GM23338 (cell line): ENCODE results near the gene KMT2C. TPM values are rescaled to one million over a fixed set of nuclear protein-coding genes. Genes with fewer than 3 reads are reported as not detected.

Experiments
- ATAC-seq: fragments of 200-7000 bp; cut with Tn5 transposase; 3 replicates; pipeline ENCODE4 v1.9.1; 2020
- DNase-seq: peaks from one replicate; pipeline ENCODE4 v3.0.0-alpha.2; 2015; ENCODE audit warnings: low spot score
- H2AFZ ChIP-seq: fragments of 200-600 bp; sonication (generic); 2 replicates; pipeline ENCODE4 v1.8.0; 2016; ENCODE audit warnings: antibody characterized with exemption, mild to moderate bottlenecking, moderate library complexity
- H3F3A ChIP-seq: fragments of 200-600 bp; sonication (generic); replicated peaks from 2 replicates; pipeline ENCODE4 v1.8.0; 2017; ENCODE audit warnings: antibody characterized with exemption, mixed run types, low read depth
- H3K27ac ChIP-seq: fragments of 200-600 bp; sonication (generic); 2 replicates; pipeline ENCODE4 v1.6.1; 2016; ENCODE audit warnings: low read depth
- H3K27me3 ChIP-seq: fragments of 200-600 bp; sonication (generic); 2 replicates; pipeline ENCODE4 v1.8.0; 2016; ENCODE audit warnings: mild to moderate bottlenecking, mixed run types, moderate library complexity; ENCODE audit not compliant: insufficient read depth
- H3K36me3 ChIP-seq: fragments of 200-600 bp; sonication (generic); 2 replicates; pipeline ENCODE4 v1.8.0; 2016; ENCODE audit warnings: mild to moderate bottlenecking; ENCODE audit not compliant: insufficient read depth
- H3K4me1 ChIP-seq: fragments of 200-600 bp; sonication (generic); 2 replicates; pipeline ENCODE4 v1.8.0; 2016; ENCODE audit warnings: mild to moderate bottlenecking, moderate library complexity; ENCODE audit not compliant: insufficient read depth
- H3K4me2 ChIP-seq: fragments of 200-600 bp; sonication (generic); 2 replicates; pipeline ENCODE4 v1.7.1; 2017; ENCODE audit warnings: mixed run types
- H3K4me3 ChIP-seq: fragments of 200-600 bp; sonication (generic); 2 replicates; pipeline ENCODE4 v1.6.1; 2016; ENCODE audit warnings: mixed run types
- H3K79me2 ChIP-seq: fragments of 200-600 bp; sonication (generic); replicated peaks from 2 replicates; pipeline ENCODE4 v1.8.0; 2017; ENCODE audit warnings: mild to moderate bottlenecking; ENCODE audit not compliant: insufficient read depth
- H3K9me2 ChIP-seq: fragments of 200-600 bp; sonication (generic); 2 replicates; pipeline ENCODE4 v1.8.0; 2017; ENCODE audit not compliant: insufficient read depth
- H4K20me1 ChIP-seq: fragments of 200-600 bp; sonication (generic); replicated peaks from 2 replicates; pipeline ENCODE4 v1.8.0; 2017; ENCODE audit warnings: mild to moderate bottlenecking; ENCODE audit not compliant: insufficient read depth
- H3K27ac Mint-ChIP-seq: 2 replicates; pipeline ENCODE4 v1.8.0; 2020; ENCODE audit warnings: inconsistent platforms, mild to moderate bottlenecking, moderate library complexity, mixed read lengths
- H3K27me3 Mint-ChIP-seq: 3 replicates; pipeline ENCODE4 v1.8.0; 2022; ENCODE audit warnings: low read depth, mild to moderate bottlenecking, moderate library complexity, mixed read lengths, inconsistent platforms; ENCODE audit not compliant: insufficient read depth, poor library complexity
- H3K36me3 Mint-ChIP-seq: 3 replicates; pipeline ENCODE4 v1.8.0; 2021; ENCODE audit warnings: low read depth, mild to moderate bottlenecking, inconsistent platforms, moderate library complexity, mixed read lengths
- H3K4me1 Mint-ChIP-seq: 3 replicates; pipeline ENCODE4 v1.8.0; 2020; ENCODE audit warnings: mild to moderate bottlenecking, inconsistent platforms, mixed read lengths
- H3K4me3 Mint-ChIP-seq: 3 replicates; pipeline ENCODE4 v1.8.0; 2021; ENCODE audit warnings: moderate library complexity, mild to moderate bottlenecking, inconsistent platforms, mixed read lengths
- H3K9me3 Mint-ChIP-seq: 3 replicates; pipeline ENCODE4 v1.8.0; 2020; ENCODE audit warnings: moderate library complexity, mild to moderate bottlenecking, inconsistent platforms, mixed read lengths
- CREB1 ChIP-seq: fragments of 250-450 bp; sonication (Bioruptor Pico); IDR thresholded peaks from 2 replicates; pipeline ENCODE4 v1.5.0; 2020; ENCODE audit warnings: low read depth, mild to moderate bottlenecking, moderate library complexity
- EZH2 ChIP-seq: fragments of 200-600 bp; sonication (generic); IDR thresholded peaks from one replicate; pipeline ENCODE4 v1.8.0; 2017; ENCODE audit warnings: antibody characterized with exemption, mild to moderate bottlenecking, low read depth; ENCODE audit not compliant: unreplicated experiment
- EZH2phosphoT487 ChIP-seq: fragments of 200-600 bp; sonication (generic); IDR thresholded peaks from one replicate; pipeline ENCODE4 v1.8.1; 2018; ENCODE audit warnings: antibody characterized with exemption; ENCODE audit not compliant: unreplicated experiment
- JUNB ChIP-seq: IDR thresholded peaks from one replicate; pipeline ENCODE4 v1.6.1; 2016; ENCODE audit warnings: antibody characterized with exemption; ENCODE audit not compliant: unreplicated experiment
- STAT1 ChIP-seq: IDR thresholded peaks from one replicate; pipeline ENCODE4 v1.6.1; 2016; ENCODE audit warnings: antibody characterized with exemption; ENCODE audit not compliant: unreplicated experiment
- ZNF114 ChIP-seq: fragments of 250-450 bp; sonication (Bioruptor Pico); IDR thresholded peaks from 2 replicates; pipeline ENCODE4 v1.5.0; 2020; ENCODE audit warnings: mild to moderate bottlenecking, moderate library complexity
- ZNF331 ChIP-seq: fragments of 250-450 bp; sonication (Bioruptor Pico); IDR thresholded peaks from 2 replicates; pipeline ENCODE4 v1.5.0; 2020; ENCODE audit warnings: low read depth, mild to moderate bottlenecking, moderate library complexity
- polyA plus RNA-seq: library from polyadenylated mRNA; unstranded; fragments of >200 nt; fragmentation: Nextera tagmentation; extraction: Ambion mirVana; gene quantifications from 2 replicates; pipeline ENCODE4 v1.2.1, GENCODE V29; 2016
- total RNA-seq: library from RNA; depleted of rRNA; stranded (reverse); fragments of >200 nt; shearing (Covaris generic); gene quantifications from 2 replicates; pipeline ENCODE4 v1.2.3, GENCODE V29; 2014
- TF ChIP-seq, protein P1 (sequence below): IDR thresholded peaks from 2 replicates; pipeline ENCODE4 v1.6.1; 2016; ENCODE audit warnings: antibody characterized with exemption
- TF ChIP-seq, protein P2 (sequence below), 2 experiments: fragments of 200-600 bp in 1 of 2; sonication (generic) in 1 of 2; conservative IDR thresholded peaks; 2 replicates each; pipeline versions ENCODE4 v1.5.1 to v1.6.1; 2016 to 2017; ENCODE audit warnings: antibody characterized with exemption in 2 of 2, low read depth in 2 of 2, mild to moderate bottlenecking in 2 of 2, moderate library complexity in 1 of 2
- TF ChIP-seq, protein P3 (sequence below): fragments of 250-450 bp; sonication (Bioruptor Pico); IDR thresholded peaks from 2 replicates; pipeline ENCODE4 v1.5.0; 2020; ENCODE audit warnings: mild to moderate bottlenecking, moderate library complexity
- TF ChIP-seq, protein P4 (sequence below): IDR thresholded peaks from one replicate; pipeline ENCODE4 v1.6.1; 2018; ENCODE audit warnings: antibody characterized with exemption; ENCODE audit not compliant: unreplicated experiment

KMT2C gene
- total and polyA plus RNA-seq, 2 experiments from 2014 or later = 11.4 to 39.0 TPM

DNA sequence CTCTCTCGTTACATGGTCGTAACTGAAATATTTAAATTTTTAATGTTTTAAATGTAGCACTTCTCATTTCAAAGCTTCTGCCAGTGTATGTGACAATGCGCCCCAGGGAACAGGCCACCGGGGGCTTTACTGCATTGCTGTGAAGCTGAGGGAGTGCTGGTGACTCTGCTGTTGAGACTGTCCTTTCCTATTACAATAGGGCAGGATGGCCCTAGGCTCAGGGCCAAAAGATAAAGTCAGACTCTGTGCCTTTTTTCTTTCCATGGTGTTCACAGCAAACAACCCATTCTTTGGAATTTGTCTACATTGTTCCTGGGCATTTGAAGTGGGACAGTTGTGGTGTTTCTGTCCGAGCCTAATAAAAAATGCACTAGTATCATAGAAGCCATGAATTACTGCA, 303.0 kb downstream of the KMT2C start:
- H3K4me3 Mint-ChIP-seq = no peak overlapping the region
- no peak for DNase-seq
- H4K20me1 ChIP-seq = no peaks in the 10 kb centered on the region; the same call in none of the 2 replicates
- no peak overlapping the region for H3K4me2 ChIP-seq
- H3K27me3 ChIP-seq = no peaks in the 10 kb centered on the region
- ATAC-seq = no peak; the same call in 2 of the 3 replicates
- no peak overlapping the region for H3K27ac Mint-ChIP-seq
- no peak overlapping the region for H2AFZ ChIP-seq
- H3K27ac ChIP-seq = no peak overlapping the region
- peaks cover 12% of the 10 kb centered on the region for H3K27me3 Mint-ChIP-seq
- H3K36me3 ChIP-seq = no peaks in the 10 kb centered on the region
- TF ChIP-seq STAT1 = no peak
- TF ChIP-seq, protein P1, sequence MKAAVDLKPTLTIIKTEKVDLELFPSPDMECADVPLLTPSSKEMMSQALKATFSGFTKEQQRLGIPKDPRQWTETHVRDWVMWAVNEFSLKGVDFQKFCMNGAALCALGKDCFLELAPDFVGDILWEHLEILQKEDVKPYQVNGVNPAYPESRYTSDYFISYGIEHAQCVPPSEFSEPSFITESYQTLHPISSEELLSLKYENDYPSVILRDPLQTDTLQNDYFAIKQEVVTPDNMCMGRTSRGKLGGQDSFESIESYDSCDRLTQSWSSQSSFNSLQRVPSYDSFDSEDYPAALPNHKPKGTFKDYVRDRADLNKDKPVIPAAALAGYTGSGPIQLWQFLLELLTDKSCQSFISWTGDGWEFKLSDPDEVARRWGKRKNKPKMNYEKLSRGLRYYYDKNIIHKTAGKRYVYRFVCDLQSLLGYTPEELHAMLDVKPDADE = no peak
- TF ChIP-seq EZH2phosphoT487 = no peak
- no peak for TF ChIP-seq ZNF331
- no peak for TF ChIP-seq CREB1 (CRISPR knock-in tag)
- TF ChIP-seq, protein P2, sequence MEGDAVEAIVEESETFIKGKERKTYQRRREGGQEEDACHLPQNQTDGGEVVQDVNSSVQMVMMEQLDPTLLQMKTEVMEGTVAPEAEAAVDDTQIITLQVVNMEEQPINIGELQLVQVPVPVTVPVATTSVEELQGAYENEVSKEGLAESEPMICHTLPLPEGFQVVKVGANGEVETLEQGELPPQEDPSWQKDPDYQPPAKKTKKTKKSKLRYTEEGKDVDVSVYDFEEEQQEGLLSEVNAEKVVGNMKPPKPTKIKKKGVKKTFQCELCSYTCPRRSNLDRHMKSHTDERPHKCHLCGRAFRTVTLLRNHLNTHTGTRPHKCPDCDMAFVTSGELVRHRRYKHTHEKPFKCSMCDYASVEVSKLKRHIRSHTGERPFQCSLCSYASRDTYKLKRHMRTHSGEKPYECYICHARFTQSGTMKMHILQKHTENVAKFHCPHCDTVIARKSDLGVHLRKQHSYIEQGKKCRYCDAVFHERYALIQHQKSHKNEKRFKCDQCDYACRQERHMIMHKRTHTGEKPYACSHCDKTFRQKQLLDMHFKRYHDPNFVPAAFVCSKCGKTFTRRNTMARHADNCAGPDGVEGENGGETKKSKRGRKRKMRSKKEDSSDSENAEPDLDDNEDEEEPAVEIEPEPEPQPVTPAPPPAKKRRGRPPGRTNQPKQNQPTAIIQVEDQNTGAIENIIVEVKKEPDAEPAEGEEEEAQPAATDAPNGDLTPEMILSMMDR (conservative IDR thresholded peaks at IDR 0.05; ENCODE audit: low read depth in 2 of 2) = no peak
- TF ChIP-seq EZH2 = no peak
- TF ChIP-seq JUNB = no peak
- TF ChIP-seq ZNF114 (CRISPR knock-in tag) = no peak
- TF ChIP-seq, protein P3, sequence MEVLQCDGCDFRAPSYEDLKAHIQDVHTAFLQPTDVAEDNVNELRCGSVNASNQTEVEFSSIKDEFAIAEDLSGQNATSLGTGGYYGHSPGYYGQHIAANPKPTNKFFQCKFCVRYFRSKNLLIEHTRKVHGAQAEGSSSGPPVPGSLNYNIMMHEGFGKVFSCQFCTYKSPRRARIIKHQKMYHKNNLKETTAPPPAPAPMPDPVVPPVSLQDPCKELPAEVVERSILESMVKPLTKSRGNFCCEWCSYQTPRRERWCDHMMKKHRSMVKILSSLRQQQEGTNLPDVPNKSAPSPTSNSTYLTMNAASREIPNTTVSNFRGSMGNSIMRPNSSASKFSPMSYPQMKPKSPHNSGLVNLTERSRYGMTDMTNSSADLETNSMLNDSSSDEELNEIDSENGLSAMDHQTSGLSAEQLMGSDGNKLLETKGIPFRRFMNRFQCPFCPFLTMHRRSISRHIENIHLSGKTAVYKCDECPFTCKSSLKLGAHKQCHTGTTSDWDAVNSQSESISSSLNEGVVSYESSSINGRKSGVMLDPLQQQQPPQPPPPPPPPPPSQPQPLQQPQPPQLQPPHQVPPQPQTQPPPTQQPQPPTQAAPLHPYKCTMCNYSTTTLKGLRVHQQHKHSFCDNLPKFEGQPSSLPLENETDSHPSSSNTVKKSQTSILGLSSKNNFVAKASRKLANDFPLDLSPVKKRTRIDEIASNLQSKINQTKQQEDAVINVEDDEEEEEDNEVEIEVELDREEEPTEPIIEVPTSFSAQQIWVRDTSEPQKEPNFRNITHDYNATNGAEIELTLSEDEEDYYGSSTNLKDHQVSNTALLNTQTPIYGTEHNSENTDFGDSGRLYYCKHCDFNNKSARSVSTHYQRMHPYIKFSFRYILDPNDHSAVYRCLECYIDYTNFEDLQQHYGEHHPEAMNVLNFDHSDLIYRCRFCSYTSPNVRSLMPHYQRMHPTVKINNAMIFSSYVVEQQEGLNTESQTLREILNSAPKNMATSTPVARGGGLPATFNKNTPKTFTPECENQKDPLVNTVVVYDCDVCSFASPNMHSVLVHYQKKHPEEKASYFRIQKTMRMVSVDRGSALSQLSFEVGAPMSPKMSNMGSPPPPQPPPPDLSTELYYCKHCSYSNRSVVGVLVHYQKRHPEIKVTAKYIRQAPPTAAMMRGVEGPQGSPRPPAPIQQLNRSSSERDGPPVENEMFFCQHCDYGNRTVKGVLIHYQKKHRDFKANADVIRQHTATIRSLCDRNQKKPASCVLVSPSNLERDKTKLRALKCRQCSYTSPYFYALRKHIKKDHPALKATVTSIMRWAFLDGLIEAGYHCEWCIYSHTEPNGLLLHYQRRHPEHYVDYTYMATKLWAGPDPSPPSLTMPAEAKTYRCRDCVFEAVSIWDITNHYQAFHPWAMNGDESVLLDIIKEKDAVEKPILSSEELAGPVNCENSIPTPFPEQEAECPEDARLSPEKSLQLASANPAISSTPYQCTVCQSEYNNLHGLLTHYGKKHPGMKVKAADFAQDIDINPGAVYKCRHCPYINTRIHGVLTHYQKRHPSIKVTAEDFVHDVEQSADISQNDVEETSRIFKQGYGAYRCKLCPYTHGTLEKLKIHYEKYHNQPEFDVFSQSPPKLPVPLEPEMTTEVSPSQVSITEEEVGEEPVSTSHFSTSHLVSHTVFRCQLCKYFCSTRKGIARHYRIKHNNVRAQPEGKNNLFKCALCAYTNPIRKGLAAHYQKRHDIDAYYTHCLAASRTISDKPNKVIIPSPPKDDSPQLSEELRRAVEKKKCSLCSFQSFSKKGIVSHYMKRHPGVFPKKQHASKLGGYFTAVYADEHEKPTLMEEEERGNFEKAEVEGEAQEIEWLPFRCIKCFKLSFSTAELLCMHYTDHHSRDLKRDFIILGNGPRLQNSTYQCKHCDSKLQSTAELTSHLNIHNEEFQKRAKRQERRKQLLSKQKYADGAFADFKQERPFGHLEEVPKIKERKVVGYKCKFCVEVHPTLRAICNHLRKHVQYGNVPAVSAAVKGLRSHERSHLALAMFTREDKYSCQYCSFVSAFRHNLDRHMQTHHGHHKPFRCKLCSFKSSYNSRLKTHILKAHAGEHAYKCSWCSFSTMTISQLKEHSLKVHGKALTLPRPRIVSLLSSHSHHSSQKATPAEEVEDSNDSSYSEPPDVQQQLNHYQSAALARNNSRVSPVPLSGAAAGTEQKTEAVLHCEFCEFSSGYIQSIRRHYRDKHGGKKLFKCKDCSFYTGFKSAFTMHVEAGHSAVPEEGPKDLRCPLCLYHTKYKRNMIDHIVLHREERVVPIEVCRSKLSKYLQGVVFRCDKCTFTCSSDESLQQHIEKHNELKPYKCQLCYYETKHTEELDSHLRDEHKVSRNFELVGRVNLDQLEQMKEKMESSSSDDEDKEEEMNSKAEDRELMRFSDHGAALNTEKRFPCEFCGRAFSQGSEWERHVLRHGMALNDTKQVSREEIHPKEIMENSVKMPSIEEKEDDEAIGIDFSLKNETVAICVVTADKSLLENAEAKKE = no peak
- TF ChIP-seq, protein P4, sequence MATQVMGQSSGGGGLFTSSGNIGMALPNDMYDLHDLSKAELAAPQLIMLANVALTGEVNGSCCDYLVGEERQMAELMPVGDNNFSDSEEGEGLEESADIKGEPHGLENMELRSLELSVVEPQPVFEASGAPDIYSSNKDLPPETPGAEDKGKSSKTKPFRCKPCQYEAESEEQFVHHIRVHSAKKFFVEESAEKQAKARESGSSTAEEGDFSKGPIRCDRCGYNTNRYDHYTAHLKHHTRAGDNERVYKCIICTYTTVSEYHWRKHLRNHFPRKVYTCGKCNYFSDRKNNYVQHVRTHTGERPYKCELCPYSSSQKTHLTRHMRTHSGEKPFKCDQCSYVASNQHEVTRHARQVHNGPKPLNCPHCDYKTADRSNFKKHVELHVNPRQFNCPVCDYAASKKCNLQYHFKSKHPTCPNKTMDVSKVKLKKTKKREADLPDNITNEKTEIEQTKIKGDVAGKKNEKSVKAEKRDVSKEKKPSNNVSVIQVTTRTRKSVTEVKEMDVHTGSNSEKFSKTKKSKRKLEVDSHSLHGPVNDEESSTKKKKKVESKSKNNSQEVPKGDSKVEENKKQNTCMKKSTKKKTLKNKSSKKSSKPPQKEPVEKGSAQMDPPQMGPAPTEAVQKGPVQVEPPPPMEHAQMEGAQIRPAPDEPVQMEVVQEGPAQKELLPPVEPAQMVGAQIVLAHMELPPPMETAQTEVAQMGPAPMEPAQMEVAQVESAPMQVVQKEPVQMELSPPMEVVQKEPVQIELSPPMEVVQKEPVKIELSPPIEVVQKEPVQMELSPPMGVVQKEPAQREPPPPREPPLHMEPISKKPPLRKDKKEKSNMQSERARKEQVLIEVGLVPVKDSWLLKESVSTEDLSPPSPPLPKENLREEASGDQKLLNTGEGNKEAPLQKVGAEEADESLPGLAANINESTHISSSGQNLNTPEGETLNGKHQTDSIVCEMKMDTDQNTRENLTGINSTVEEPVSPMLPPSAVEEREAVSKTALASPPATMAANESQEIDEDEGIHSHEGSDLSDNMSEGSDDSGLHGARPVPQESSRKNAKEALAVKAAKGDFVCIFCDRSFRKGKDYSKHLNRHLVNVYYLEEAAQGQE = no peak
- no peaks in the 10 kb centered on the region for H3K9me2 ChIP-seq
- no peaks in the 10 kb centered on the region for H3K79me2 ChIP-seq
- H3K9me3 Mint-ChIP-seq = no peaks in the 10 kb centered on the region; the same call in 2 of the 3 replicates
- no peaks in the 10 kb centered on the region for H3F3A ChIP-seq
- H3K36me3 Mint-ChIP-seq = peaks cover 14% of the 10 kb centered on the region
- H3K4me1 ChIP-seq = no peaks in the 10 kb centered on the region
- H3K4me1 Mint-ChIP-seq = peaks cover 8% of the 10 kb centered on the region
- H3K4me3 ChIP-seq = no peak overlapping the region
